ENCODE measurements around the gene SIL1.

Gene SIL1

DNA sequence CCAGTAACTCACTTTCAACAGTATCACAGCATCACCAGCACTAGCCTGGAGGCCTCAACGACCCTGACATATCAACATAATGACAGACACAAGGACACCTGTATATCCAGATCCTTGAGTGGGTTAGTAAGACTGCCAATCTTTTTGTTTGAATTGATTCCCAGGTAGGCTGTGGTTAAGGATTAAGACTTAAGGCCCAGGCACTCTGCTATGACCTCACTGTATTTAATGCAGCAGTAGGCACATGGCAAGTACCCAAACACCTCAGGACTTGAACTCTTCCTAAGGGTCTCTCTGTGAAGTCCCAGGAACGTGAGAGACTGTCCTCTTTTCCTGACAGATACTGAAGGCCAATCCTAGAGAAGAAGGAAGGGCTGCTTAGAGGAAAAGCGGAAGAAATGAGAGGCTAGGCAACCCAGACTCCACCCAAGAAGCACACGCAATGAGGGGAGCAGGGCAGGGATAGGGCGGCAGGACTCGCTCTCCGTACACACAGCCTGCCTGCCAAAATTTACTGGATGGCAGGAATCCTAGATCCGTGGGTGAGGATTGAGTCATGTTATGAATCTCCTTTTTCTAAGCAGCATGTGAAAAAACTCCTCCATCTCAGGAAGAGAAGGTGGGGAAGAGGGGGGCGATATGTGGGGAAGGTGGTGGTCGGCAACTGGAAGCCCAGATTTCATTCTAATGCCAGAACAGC lies 93.4 kb downstream of the SIL1 start:
- no peaks in the 10 kb centered on the region for H3K4me1 ChIP-seq (ENCODE audit: insufficient read depth, low read length, severe bottlenecking)
- no peaks in the 10 kb centered on the region for H4K20me1 ChIP-seq (ENCODE audit: insufficient read depth, low read length)
- H3K9me3 ChIP-seq (ENCODE audit: low read length), result no peaks in the 10 kb centered on the region
- no peaks in the 10 kb centered on the region for H3K79me2 ChIP-seq (ENCODE audit: insufficient read depth, low read length)
- no peak overlapping the region for H3K4me2 ChIP-seq (ENCODE audit: low read length)
- H3F3A ChIP-seq (ENCODE audit: insufficient read depth, low read length), result no peaks in the 10 kb centered on the region
- H3K9ac ChIP-seq (ENCODE audit: low read length), result no peak overlapping the region
- H3K4me3 ChIP-seq (ENCODE audit: low read depth, low read length, poor library complexity, severe bottlenecking), result no peak overlapping the region
- no peaks in the 10 kb centered on the region for H3K36me3 ChIP-seq (ENCODE audit: insufficient read depth, low read length)
- no peak overlapping the region for H2AFZ ChIP-seq (ENCODE audit: low read length)
- H3K9me2 ChIP-seq (ENCODE audit: low read depth, low read length), result no peaks in the 10 kb centered on the region
- H3K27me3 ChIP-seq (ENCODE audit: insufficient read depth, low read length), result no peaks in the 10 kb centered on the region
- no peak overlapping the region for H3K27ac ChIP-seq (ENCODE audit: low read depth, low read length, poor library complexity, severe bottlenecking)
- no peak for TF ChIP-seq CTCF (IDR thresholded peaks at IDR 0.05; ENCODE audit: low read length)
- TF ChIP-seq EZH2 (IDR thresholded peaks at IDR 0.05; ENCODE audit: borderline replicate concordance, low read length), result no peak

GRCh38 chr5:139103762-139104161 lies 94.4 kb downstream of the SIL1 start:
- Histone ChIP-seq H3K27ac (ENCODE audit: low read depth, low read length, poor library complexity, severe bottlenecking) (no peak overlapping the region), H3K4me1 (ENCODE audit: insufficient read depth, low read length, severe bottlenecking) (no peaks in the 10 kb centered on the region), H3K79me2 (ENCODE audit: insufficient read depth, low read length) (no peaks in the 10 kb centered on the region)

DNA sequence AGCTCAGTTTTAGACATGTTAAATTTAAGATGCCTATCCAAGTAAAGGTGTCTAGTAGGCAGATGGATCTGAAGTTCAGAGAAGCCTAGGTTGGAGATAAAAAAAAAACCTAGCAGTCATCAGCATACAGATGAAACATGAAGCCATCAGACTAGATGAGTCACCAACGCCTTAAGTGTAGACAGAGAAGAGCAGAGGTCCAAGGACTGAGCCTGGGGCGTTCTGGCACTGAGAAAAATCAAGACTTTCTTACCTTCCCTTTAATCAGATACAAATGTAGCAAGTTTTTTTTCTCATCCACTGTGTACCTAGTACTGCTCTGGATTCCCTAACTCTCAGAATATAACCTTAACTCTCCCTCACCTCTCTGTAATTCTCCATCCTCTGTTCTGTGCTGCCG lies 97.3 kb downstream of the SIL1 start:
- no peaks in the 10 kb centered on the region for H3K79me2 ChIP-seq (ENCODE audit: insufficient read depth, low read length)
- no peaks in the 10 kb centered on the region for H3F3A ChIP-seq (ENCODE audit: insufficient read depth, low read length)
- H2AFZ ChIP-seq (ENCODE audit: low read length), result no peak overlapping the region
- no peak for TF ChIP-seq CTCF (IDR thresholded peaks at IDR 0.05; ENCODE audit: low read length)
- TF ChIP-seq EZH2 (IDR thresholded peaks at IDR 0.05; ENCODE audit: borderline replicate concordance, low read length), result no peak
- no peaks in the 10 kb centered on the region for H3K9me2 ChIP-seq (ENCODE audit: low read depth, low read length)
- H4K20me1 ChIP-seq (ENCODE audit: insufficient read depth, low read length), result no peaks in the 10 kb centered on the region
- H3K4me2 ChIP-seq (ENCODE audit: low read length), result no peak overlapping the region
- H3K4me1 ChIP-seq (ENCODE audit: insufficient read depth, low read length, severe bottlenecking), result no peaks in the 10 kb centered on the region
- no peaks in the 10 kb centered on the region for H3K9me3 ChIP-seq (ENCODE audit: low read length)
- H3K9ac ChIP-seq (ENCODE audit: low read length), result no peak overlapping the region
- H3K27me3 ChIP-seq (ENCODE audit: insufficient read depth, low read length), result no peaks in the 10 kb centered on the region
- H3K27ac ChIP-seq (ENCODE audit: low read depth, low read length, poor library complexity, severe bottlenecking), result no peak overlapping the region
- H3K4me3 ChIP-seq (ENCODE audit: low read depth, low read length, poor library complexity, severe bottlenecking), result no peak overlapping the region
- no peaks in the 10 kb centered on the region for H3K36me3 ChIP-seq (ENCODE audit: insufficient read depth, low read length)

More at GRCh38 chr5:139103762-139104161, 94.4 kb downstream of the SIL1 start:
- Histone ChIP-seq H3K9me2 (ENCODE audit: low read depth, low read length) (no peaks in the 10 kb centered on the region), H4K20me1 (ENCODE audit: insufficient read depth, low read length) (no peaks in the 10 kb centered on the region), H2AFZ (ENCODE audit: low read length) (no peak overlapping the region), H3K9ac (ENCODE audit: low read length) (no peak overlapping the region), H3K4me3 (ENCODE audit: low read depth, low read length, poor library complexity, severe bottlenecking) (no peak overlapping the region), H3F3A (ENCODE audit: insufficient read depth, low read length) (no peaks in the 10 kb centered on the region), H3K36me3 (ENCODE audit: insufficient read depth, low read length) (no peaks in the 10 kb centered on the region), H3K27me3 (ENCODE audit: insufficient read depth, low read length) (no peaks in the 10 kb centered on the region), H3K9me3 (ENCODE audit: low read length) (no peaks in the 10 kb centered on the region), H3K4me2 (ENCODE audit: low read length) (no peak overlapping the region)
- TF ChIP-seq EZH2 (IDR thresholded peaks at IDR 0.05; ENCODE audit: borderline replicate concordance, low read length), result no peak
- TF ChIP-seq CTCF (IDR thresholded peaks at IDR 0.05; ENCODE audit: low read length), result no peak

Measured in OCI-LY1 (cell line).